Fibroblast of lung (primary cell): ENCODE results near the gene L1CAM. TPM values are rescaled to one million over a fixed set of nuclear protein-coding genes. Genes with fewer than 3 reads are reported as not detected.

Source experiments
- DNase-seq, 2 donors: peaks; one replicate each; pipeline versions ENCODE4 v3.0.0 to v3.0.0-alpha.2; 2010; ENCODE audit warnings: low read depth in 2 of 2
- H2AFZ ChIP-seq: 2 replicates; pipeline ENCODE4 v1.5.1; 2012; ENCODE audit warnings: low read length, control low read depth, inconsistent platforms
- H3K27ac ChIP-seq: 2 replicates; pipeline ENCODE4 v1.5.1; 2011; ENCODE audit warnings: low read length, control low read depth; ENCODE audit not compliant: insufficient read depth
- H3K27me3 ChIP-seq: 2 replicates; pipeline ENCODE4 v1.5.1; 2011; ENCODE audit warnings: mild to moderate bottlenecking, low read length; ENCODE audit not compliant: control insufficient read depth, insufficient read depth
- H3K36me3 ChIP-seq: 2 replicates; pipeline ENCODE4 v1.5.1; 2011; ENCODE audit warnings: low read length; ENCODE audit not compliant: control insufficient read depth, insufficient read depth
- H3K4me1 ChIP-seq: 2 replicates; pipeline ENCODE4 v1.5.1; 2011; ENCODE audit warnings: low read length; ENCODE audit not compliant: control insufficient read depth, insufficient read depth; ENCODE audit errors: extremely low read depth
- H3K4me2 ChIP-seq: 2 replicates; pipeline ENCODE4 v1.5.1; 2011; ENCODE audit warnings: low read length, control low read depth; ENCODE audit not compliant: insufficient read depth; ENCODE audit errors: extremely low read depth
- H3K4me3 ChIP-seq, 4 experiments: fragments of 200-600 bp in 1 of 4; sonication (generic) in 1 of 4; replicated peaks in 1 of 4; 2 replicates each; pipeline ENCODE4 v1.5.1; 2011 to 2016; ENCODE audit warnings: low read length in 4 of 4, low read depth in 3 of 4, mild to moderate bottlenecking in 3 of 4, control low read depth in 2 of 4, inconsistent platforms in 1 of 4, mixed read lengths in 1 of 4; ENCODE audit not compliant: insufficient read depth in 1 of 4; ENCODE audit errors: control extremely low read depth in 1 of 4
- H3K79me2 ChIP-seq: 2 replicates; pipeline ENCODE4 v1.5.1; 2012; ENCODE audit warnings: mild to moderate bottlenecking, low read length, inconsistent platforms; ENCODE audit not compliant: control insufficient read depth, insufficient read depth
- H3K9ac ChIP-seq: 2 replicates; pipeline ENCODE4 v1.5.1; 2011; ENCODE audit warnings: mild to moderate bottlenecking, low read length, control low read depth; ENCODE audit not compliant: insufficient read depth
- H3K9me3 ChIP-seq: 2 replicates; pipeline ENCODE4 v1.5.1; 2012; ENCODE audit warnings: low read depth, low read length; ENCODE audit not compliant: control insufficient read depth, insufficient read depth
- H4K20me1 ChIP-seq: 2 replicates; pipeline ENCODE4 v1.5.1; 2011; ENCODE audit warnings: low read length; ENCODE audit not compliant: control insufficient read depth, insufficient read depth; ENCODE audit errors: extremely low read depth
- CTCF ChIP-seq, 2 donors: IDR thresholded peaks in 1 of 2; conservative IDR thresholded peaks in 1 of 2; 1 replicate in 1 of 2; 2 replicates in 1 of 2; pipeline ENCODE4 v1.5.1; 2011 to 2012; ENCODE audit warnings: low read length in 2 of 2, control low read depth in 1 of 2, inconsistent platforms in 1 of 2, low read depth in 1 of 2, mild to moderate bottlenecking in 1 of 2
- EZH2 ChIP-seq: IDR thresholded peaks from 2 replicates; pipeline ENCODE4 v1.5.1; 2012; ENCODE audit warnings: low read length, control low read depth, mild to moderate bottlenecking; ENCODE audit errors: missing control alignments
- polyA plus RNA-seq, 2 donors: library from polyadenylated mRNA; depleted of rRNA in 1 of 2; stranded (reverse) in 1 of 2; unstranded in 1 of 2; fragments of >200 nt; gene quantifications; 2 replicates each; pipeline ENCODE4 v1.2.1, GENCODE V29; 2011 to 2012; ENCODE audit warnings: missing spikeins in 1 of 2
- total RNA-seq: library from RNA; depleted of rRNA; stranded (reverse); fragments of >200 nt; gene quantifications from 2 replicates; pipeline ENCODE4 v1.2.1, GENCODE V29; 2014

Gene L1CAM
- total and polyA plus RNA-seq, 2 donors (not counting 1 experiment from before 2014, with no cell fraction given), result 0.99 to 1.7 TPM

DNA sequence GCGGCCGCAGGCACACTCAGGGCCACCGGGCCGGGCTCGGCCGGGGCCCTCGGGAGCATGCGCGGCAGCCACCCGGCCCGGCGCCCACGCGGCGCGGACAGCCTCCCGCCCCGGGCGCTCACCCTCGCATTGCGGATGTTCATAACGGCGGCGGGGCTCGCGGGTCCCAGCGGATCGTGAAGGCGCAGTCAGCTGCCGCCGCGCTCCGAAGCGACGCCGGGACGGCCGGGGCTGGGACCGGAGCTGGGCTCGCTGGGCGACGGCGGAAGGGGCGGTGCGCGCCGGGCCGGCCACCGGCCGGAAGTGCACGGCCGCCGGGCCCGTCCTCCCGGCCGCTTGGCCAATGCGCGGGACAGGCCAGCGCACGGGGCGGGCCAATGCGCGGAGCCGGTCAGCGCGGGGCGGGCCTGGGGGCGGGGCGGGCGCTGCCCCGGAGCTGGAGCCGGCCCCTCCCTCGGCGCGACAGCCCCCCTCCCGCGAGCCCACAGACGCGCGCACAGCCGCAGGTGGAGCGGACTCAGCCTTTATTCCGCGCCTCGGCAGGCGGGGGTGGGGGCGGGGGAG is 48.9 kb upstream of the L1CAM start, which contains the start of gene NAA10:
Gene NAA10 (minus strand): TSS at position 276 of the 564 bp plus-strand sequence. CDS start 133 bp downstream, at position 143.
- H3K4me3 ChIP-seq, result peak within 1 kb of the TSS; percentile 64 to 85 (median 72)
- H4K20me1 ChIP-seq, result no peaks in the 10 kb centered on the region
- no peaks in the 10 kb centered on the region for H3K9me3 ChIP-seq
- no peaks in the 10 kb centered on the region for H3K27me3 ChIP-seq
- H3K27ac ChIP-seq, result peak within 1 kb of the TSS; percentile 54
- peak within 1 kb of the TSS; percentile 80 for H3K4me2 ChIP-seq
- TF ChIP-seq CTCF (conservative IDR thresholded peaks at IDR 0.05 in 1 of 2, IDR thresholded peaks at IDR 0.05 in 1 of 2; ENCODE audit: low read depth in 1 of 2, low read length in 2 of 2) (no peak), EZH2 (no peak)
- DNase-seq, result peak; percentile 56 to 65
- H3K79me2 ChIP-seq, result peaks cover 16% of the 10 kb centered on the region
- H3K4me1 ChIP-seq, result no peaks in the 10 kb centered on the region
- peaks cover 7% of the 10 kb centered on the region for H3K36me3 ChIP-seq
- H3K9ac ChIP-seq, result peak within 1 kb of the TSS; percentile 58
- no peak within 1 kb of the TSS for H2AFZ ChIP-seq

- Histone ChIP-seq H3K27me3 (no peaks in the 10 kb centered on the region), H2AFZ (no peak overlapping the region), H3K9ac (peak overlapping the region; percentile 58), H3K4me3 (peak overlapping the region; percentile 64 to 85 (median 72)), H3K27ac (peak overlapping the region; percentile 54), H3K4me2 (peak overlapping the region; percentile 80), H3K79me2 (peaks cover 16% of the 10 kb centered on the region), H4K20me1 (no peaks in the 10 kb centered on the region), H3K36me3 (peaks cover 10% of the 10 kb centered on the region), H3K9me3 (no peaks in the 10 kb centered on the region), H3K4me1 (no peaks in the 10 kb centered on the region)
- TF ChIP-seq EZH2, result no peak
- no peak for TF ChIP-seq CTCF (conservative IDR thresholded peaks at IDR 0.05 in 1 of 2, IDR thresholded peaks at IDR 0.05 in 1 of 2; ENCODE audit: low read depth in 1 of 2, low read length in 2 of 2)
- DNase-seq, result no peak
Observed at GRCh38 chrX:153934148-153934761, 48.3 kb upstream of the L1CAM start.

DNA sequence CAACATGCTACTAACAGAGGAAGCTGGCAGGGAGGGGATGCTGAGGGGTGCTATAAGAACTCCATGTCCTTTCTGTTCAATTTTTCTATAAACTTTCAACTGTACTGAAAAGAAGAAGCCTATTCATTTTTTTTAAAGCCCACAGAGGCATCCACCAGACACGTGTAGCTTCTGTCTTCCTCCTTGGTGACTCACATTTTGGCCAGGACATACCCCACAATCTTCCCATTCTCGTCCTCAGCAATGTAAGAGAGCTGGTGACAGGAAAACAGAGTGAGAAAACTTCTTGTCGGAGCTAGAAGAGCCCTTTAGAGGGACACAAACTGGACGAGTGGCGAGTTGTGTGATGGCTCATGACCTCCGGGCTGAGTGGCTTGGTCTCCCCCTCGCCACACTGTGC is 47.8 kb upstream of the L1CAM start:
- TF ChIP-seq CTCF (conservative IDR thresholded peaks at IDR 0.05 in 1 of 2, IDR thresholded peaks at IDR 0.05 in 1 of 2; ENCODE audit: low read depth in 1 of 2, low read length in 2 of 2), result no peak
- TF ChIP-seq EZH2, result no peak
- no peaks in the 10 kb centered on the region for H3K9me3 ChIP-seq
- H3K27me3 ChIP-seq, result no peaks in the 10 kb centered on the region
- H3K4me3 ChIP-seq, result peak overlapping the region; percentile 64 to 85 (median 72)
- H4K20me1 ChIP-seq, result no peaks in the 10 kb centered on the region
- H3K4me1 ChIP-seq, result no peaks in the 10 kb centered on the region
- no peak overlapping the region for H3K27ac ChIP-seq
- no peak overlapping the region for H2AFZ ChIP-seq
- DNase-seq, result peak in 1 of 2 donors; percentile 61
- peak overlapping the region; percentile 58 for H3K9ac ChIP-seq
- H3K36me3 ChIP-seq, result peaks cover 10% of the 10 kb centered on the region
- peaks cover 16% of the 10 kb centered on the region for H3K79me2 ChIP-seq
- H3K4me2 ChIP-seq, result peak overlapping the region; percentile 80
